ENCODE measurements around the gene MEAK7.

GRCh38 chr16:84544031-84544773 is 39.7 kb upstream of the MEAK7 start:
- no peak for TF ChIP-seq CTCF (IDR thresholded peaks at IDR 0.05)
- no peak for TF ChIP-seq POLR2A (IDR thresholded peaks at IDR 0.05)

Data from Peyer's patch (tissue), 4 donors.